ENCODE measurements around the gene CR2.
A peak's percentile ranks its signal among the peaks of the same experiment; 100 is the strongest.
"Not testable (repeated sequence)": the region's sequence is repeated elsewhere in the genome, so short reads cannot be mapped to it uniquely, and the experiment has no call there.

The CR2 gene

DNA sequence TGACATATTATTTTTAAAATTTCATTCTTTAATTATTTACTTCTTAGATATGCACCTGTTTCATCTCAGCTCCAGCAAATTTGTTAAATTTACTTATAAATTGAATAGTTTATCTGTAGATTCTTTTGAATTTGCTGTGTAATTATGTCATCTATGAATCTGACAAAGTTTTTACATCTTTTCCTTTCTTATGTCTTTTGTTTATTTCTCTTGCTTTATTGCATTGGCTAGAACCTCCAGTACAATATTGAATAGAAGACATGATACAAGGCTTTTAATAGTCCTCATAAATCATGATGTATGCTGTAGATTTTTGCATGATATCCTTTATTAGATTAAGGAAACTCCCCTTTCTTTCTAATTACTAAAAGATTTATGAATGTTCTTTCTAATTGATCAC lies 62.6 kb downstream of the CR2 start:
- no peaks in the 10 kb centered on the region for H3K27me3 Mint-ChIP-seq
- no peak overlapping the region for H3K4me3 Mint-ChIP-seq
- no peaks in the 10 kb centered on the region for H3K9me3 Mint-ChIP-seq
- no peak for ATAC-seq
- no peaks in the 10 kb centered on the region for H3K4me1 Mint-ChIP-seq
- no peak overlapping the region for H3K27ac Mint-ChIP-seq
- H3K36me3 Mint-ChIP-seq: peaks cover 15% of the 10 kb centered on the region

DNA sequence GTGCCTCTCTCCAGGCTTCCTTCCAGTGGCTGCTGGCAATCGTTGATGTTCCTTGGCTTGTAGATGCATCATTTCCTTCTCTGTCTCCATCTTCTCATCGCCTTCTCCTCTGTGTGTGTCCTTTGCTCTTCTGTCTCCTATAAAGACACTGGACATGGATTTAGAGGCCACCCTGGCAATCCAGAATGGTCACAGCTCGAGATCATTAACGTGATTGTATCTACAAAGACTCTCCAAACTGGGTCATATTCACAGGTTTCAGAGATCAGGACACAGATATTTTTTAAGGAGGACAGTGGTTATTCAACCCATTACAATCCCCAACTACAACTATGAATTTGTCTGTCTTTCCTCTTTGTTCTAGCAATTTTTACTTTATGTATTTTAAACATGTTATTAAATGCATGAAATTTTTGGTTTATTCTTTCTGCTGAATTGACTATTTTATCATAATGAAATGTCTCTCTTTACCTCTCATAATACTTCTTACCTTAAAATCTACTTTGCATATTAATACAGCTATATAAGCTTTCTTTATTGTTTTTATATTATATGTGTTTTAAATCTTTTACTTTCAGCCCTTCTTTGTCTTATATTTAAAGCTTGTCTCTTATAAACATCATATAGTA lies 64.6 kb downstream of the CR2 start:
- no peak overlapping the region for H3K27ac Mint-ChIP-seq
- H3K9me3 Mint-ChIP-seq: no peaks in the 10 kb centered on the region
- H3K4me3 Mint-ChIP-seq: no peak overlapping the region
- peaks cover 12% of the 10 kb centered on the region for H3K36me3 Mint-ChIP-seq
- no peak for ATAC-seq
- H3K4me1 Mint-ChIP-seq: no peaks in the 10 kb centered on the region
- H3K27me3 Mint-ChIP-seq: no peaks in the 10 kb centered on the region

DNA sequence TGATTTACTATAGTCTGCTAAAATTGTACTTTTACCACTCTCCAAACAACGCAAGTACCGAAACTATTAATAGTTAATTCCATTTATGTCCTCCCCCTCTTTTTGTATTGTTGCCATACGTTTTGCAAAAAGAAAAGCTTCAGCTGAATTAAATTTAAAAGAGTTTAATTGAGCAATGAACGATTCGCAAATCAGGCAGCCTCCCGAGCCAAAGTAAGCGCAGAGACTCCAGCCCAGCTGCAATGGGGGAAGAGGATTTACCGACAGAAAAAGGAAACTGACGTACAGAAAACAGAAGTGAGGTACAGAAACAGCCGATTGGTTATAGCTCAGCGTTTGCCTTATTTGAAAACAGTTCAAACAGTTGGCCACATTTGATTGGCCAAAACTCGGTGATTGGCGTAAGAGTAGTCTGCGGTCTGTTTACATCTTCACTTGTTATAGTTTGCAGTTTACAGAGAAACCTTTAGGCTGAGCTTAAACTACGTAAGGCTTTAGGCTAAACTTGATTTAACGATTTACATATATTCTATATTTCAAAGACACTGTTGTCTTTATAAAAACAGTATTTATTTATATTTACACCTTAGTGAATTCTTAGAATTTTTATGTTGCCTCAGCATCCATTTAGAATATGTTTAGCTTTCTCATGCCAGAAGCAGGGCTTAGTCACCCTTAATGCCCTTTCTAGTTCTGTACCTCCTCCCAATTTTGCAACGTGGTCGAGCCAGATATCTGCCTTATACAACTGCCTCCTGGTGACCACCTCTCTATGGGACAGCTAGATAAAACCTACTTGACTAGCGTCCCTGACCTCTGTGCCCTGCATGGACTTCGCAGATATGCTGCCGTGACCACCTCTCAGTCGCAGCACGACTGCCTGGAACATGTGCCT lies 65.6 kb downstream of the CR2 start:
- peaks cover 9% of the 10 kb centered on the region for H3K36me3 Mint-ChIP-seq
- no peaks in the 10 kb centered on the region for H3K4me1 Mint-ChIP-seq
- no peak for ATAC-seq
- no peaks in the 10 kb centered on the region for H3K27me3 Mint-ChIP-seq
- H3K27ac Mint-ChIP-seq: no peak overlapping the region
- H3K9me3 Mint-ChIP-seq: no peaks in the 10 kb centered on the region
- no peak overlapping the region for H3K4me3 Mint-ChIP-seq

DNA sequence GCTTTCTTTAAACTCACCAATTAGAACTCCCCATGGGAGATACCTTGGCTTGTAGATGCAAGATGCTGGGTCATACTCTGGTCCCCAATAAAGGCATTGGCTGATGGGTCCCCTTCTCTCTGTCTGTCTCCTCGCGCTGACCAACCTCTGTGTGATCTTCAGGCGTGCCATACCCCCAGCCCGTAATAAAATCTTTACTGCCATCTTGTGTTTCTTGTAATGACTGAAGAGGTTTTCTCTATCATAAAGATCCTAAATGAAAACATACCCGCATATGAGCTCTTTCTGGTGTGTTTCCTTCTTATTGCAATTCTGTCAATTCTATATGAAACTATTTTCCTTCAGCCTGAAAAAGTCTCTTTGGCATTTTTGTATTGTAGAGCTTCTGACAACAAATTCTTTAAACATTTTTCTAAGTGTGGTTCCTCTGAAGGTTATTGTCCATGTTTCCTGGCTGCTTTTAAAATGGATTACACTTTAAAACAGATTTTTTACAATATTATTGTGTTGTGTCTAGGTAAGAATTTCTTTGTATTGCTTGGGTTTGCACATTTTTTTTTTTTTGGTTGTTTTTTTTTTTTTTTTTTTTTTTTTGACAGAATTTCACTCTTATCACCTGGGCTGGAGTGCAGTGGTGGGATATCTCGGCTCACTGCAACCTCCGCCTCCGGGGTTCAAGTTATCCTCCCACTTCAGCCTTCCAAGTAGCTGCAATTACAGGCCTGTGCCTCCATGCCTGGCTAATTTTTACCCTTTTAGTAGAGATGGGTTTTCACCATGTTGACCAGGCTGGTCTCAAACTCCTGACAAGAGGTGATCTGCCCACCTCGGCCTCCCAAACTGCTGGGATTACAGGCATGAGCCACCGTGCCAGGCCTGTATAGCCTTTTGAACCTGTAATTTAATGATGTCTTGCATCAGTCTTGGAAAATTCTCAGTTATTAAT lies 66.5 kb downstream of the CR2 start:
- not testable (repeated sequence) for H3K9me3 Mint-ChIP-seq, H3K4me3 Mint-ChIP-seq, ATAC-seq, H3K36me3 Mint-ChIP-seq, H3K27me3 Mint-ChIP-seq, H3K4me1 Mint-ChIP-seq
- peak overlapping the region; percentile 35 for H3K27ac Mint-ChIP-seq

DNA sequence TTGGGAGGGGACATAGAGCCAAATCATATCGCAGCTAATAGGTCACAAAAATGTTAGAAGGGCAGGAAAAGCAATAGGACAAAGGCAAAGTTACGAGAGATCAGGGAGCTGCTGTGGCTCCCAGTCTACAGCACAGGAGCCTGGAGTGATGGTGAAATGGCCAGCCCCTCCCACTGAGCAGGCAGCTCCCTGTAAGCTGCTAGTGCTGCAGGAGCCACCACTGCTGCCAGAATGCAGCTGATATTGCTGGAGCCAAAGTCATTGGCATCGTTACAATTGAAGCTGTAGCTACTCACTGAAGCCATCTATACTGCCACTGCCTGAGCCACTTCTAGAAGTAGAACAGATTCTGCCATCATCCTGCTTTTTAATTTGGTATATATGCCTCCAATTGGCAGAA lies 71.1 kb downstream of the CR2 start:
- H3K4me3 Mint-ChIP-seq, H3K27me3 Mint-ChIP-seq, H3K9me3 Mint-ChIP-seq, H3K36me3 Mint-ChIP-seq, H3K4me1 Mint-ChIP-seq, ATAC-seq: not testable (repeated sequence)
- H3K27ac Mint-ChIP-seq: peak overlapping the region; percentile 52

DNA sequence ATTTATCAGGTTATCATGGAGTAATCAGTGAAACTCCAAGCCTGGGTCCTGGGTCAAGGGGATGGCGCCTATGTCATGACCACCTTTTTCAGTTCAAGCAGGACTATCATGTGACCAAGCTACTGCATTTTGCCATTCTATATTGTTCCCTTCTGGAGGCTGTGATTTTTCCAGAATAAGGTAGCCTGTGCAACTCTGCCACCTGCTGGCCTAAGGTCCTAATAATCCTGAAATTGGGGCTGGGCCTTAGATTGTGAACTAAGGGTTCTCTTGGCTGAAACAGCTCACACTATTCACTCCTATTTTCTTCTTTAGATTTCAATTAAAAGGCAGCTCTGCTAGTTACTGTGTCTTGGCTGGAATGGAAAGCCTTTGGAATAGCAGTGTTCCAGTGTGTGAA lies 74.3 kb downstream of the CR2 start:
- H3K36me3 Mint-ChIP-seq, H3K4me1 Mint-ChIP-seq, H3K4me3 Mint-ChIP-seq, H3K27me3 Mint-ChIP-seq, ATAC-seq, H3K9me3 Mint-ChIP-seq, H3K27ac Mint-ChIP-seq: not testable (repeated sequence)

DNA sequence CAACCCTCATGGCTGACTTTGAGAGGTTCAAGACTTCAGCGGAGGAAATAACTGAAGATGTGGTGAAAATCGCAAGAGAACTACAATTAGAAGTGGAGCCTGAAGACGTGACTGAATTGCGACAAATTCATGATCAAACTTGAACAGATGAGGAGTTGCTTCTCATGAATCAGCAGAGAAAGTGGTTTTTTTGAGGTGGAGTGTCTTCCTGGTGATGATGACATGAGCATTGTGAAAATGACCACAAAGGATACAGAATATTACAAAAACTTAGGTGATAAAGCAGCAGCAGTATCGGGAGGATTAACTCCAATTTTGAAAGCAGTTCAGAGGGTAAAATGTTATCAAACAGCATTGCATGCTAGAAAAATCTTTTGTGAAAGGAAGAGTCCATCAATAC lies 82.1 kb downstream of the CR2 start:
- not testable (repeated sequence) for H3K27ac Mint-ChIP-seq, H3K36me3 Mint-ChIP-seq, H3K9me3 Mint-ChIP-seq, H3K27me3 Mint-ChIP-seq, ATAC-seq, H3K4me1 Mint-ChIP-seq, H3K4me3 Mint-ChIP-seq
